ENCODE results near the gene PPDPF.

GRCh38 chr20:63496596-63497120 lies 23.9 kb upstream of the PPDPF start:
- TF ChIP-seq EZH2phosphoT487 (IDR thresholded peaks at IDR 0.05; ENCODE audit: borderline replicate concordance, low read length), result no peak
- TF ChIP-seq, protein P1, sequence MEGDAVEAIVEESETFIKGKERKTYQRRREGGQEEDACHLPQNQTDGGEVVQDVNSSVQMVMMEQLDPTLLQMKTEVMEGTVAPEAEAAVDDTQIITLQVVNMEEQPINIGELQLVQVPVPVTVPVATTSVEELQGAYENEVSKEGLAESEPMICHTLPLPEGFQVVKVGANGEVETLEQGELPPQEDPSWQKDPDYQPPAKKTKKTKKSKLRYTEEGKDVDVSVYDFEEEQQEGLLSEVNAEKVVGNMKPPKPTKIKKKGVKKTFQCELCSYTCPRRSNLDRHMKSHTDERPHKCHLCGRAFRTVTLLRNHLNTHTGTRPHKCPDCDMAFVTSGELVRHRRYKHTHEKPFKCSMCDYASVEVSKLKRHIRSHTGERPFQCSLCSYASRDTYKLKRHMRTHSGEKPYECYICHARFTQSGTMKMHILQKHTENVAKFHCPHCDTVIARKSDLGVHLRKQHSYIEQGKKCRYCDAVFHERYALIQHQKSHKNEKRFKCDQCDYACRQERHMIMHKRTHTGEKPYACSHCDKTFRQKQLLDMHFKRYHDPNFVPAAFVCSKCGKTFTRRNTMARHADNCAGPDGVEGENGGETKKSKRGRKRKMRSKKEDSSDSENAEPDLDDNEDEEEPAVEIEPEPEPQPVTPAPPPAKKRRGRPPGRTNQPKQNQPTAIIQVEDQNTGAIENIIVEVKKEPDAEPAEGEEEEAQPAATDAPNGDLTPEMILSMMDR (IDR thresholded peaks at IDR 0.05; ENCODE audit: low read depth, low read length, poor library complexity, severe bottlenecking), result no peak

All from DOHH2 (cell line).